Lung (tissue), 12 donors: ENCODE data around the gene PPP2R2C. TPM values are rescaled to one million over a fixed set of nuclear protein-coding genes. Genes with fewer than 3 reads are reported as not detected.

Experiments used
- ATAC-seq: fragments of 200-7000 bp; cut with Tn5 transposase; one replicate; pipeline ENCODE4 v1.9.1; 2020; ENCODE audit warnings: moderate number of reproducible peaks; ENCODE audit not compliant: insufficient read depth, low FRiP score
- DNase-seq, 3 donors: peaks; one replicate each; pipeline ENCODE4 v3.0.0-alpha.2; 2013 to 2017
- H3K27ac ChIP-seq, 2 donors: one replicate each; pipeline ENCODE4 v1.5.1; 2013; ENCODE audit warnings: mild to moderate bottlenecking in 2 of 2, moderate library complexity in 2 of 2, control low read depth in 1 of 2, inconsistent platforms in 1 of 2, low read depth in 1 of 2, low read length in 1 of 2
- H3K27me3 ChIP-seq, 3 donors: one replicate each; pipeline ENCODE4 v1.5.1; 2013; ENCODE audit warnings: low read length in 2 of 3; ENCODE audit not compliant: control insufficient read depth in 3 of 3, insufficient read depth in 3 of 3
- H3K36me3 ChIP-seq, 4 donors: one replicate each; pipeline ENCODE4 v1.5.1; 2013; ENCODE audit warnings: low read length in 4 of 4, mild to moderate bottlenecking in 1 of 4, moderate library complexity in 1 of 4; ENCODE audit not compliant: control insufficient read depth in 4 of 4, insufficient read depth in 4 of 4
- H3K4me1 ChIP-seq, 5 donors: one replicate each; pipeline ENCODE4 v1.5.1; 2013; ENCODE audit warnings: low read length in 5 of 5, mild to moderate bottlenecking in 2 of 5, moderate library complexity in 1 of 5; ENCODE audit not compliant: control insufficient read depth in 5 of 5, insufficient read depth in 5 of 5
- H3K4me3 ChIP-seq: one replicate; pipeline ENCODE4 v1.5.1; 2013; ENCODE audit warnings: mild to moderate bottlenecking, control low read depth, moderate library complexity
- H3K9ac ChIP-seq, 2 donors: one replicate each; pipeline ENCODE4 v1.5.1; 2013; ENCODE audit warnings: low read length in 2 of 2, control low read depth in 1 of 2; ENCODE audit not compliant: insufficient read depth in 1 of 2
- H3K9me3 ChIP-seq, 4 donors: one replicate each; pipeline ENCODE4 v1.5.1; 2013; ENCODE audit warnings: low read length in 3 of 4, mild to moderate bottlenecking in 1 of 4, moderate library complexity in 1 of 4; ENCODE audit not compliant: control insufficient read depth in 4 of 4, insufficient read depth in 3 of 4
- CTCF ChIP-seq: IDR thresholded peaks from 2 replicates; pipeline ENCODE4 v1.5.1; 2012; ENCODE audit warnings: mild to moderate bottlenecking; ENCODE audit errors: control extremely low read depth, extremely low read depth
- WGBS, 2 donors: extraction: QIAGEN DNeasy Blood & Tissue Kit; methylation state at CpG; one replicate each; pipeline ENCODE4 v1.1.7; 2013; 5-methylcytosine and 5-hydroxymethylcytosine counted together
- polyA plus RNA-seq, 2 donors: library from polyadenylated mRNA; stranded (reverse); fragments of 200-250 nt; gene quantifications; one replicate each; pipeline ENCODE4 v1.2.1, GENCODE V29; 2013
- total RNA-seq, 2 donors: library from RNA; depleted of rRNA in 1 of 2; stranded (reverse); fragments of >200 nt in 1 of 2; gene quantifications; one replicate each; pipeline ENCODE4 v1.2.1, GENCODE V29; 2014 to 2021
- donor health status: control.
- donor health status: control.
- donor health status: Bipolar disorder and iron deficiency.
- donor health status: healthy.
- donor health status: DM: yes; HTN: yes; CAD: no.

Gene PPP2R2C
- total and polyA plus RNA-seq, 4 donors: 0.03 to 0.57 (median 0.04) TPM

GRCh38 chr4:6391186-6391851, 81.1 kb downstream of the PPP2R2C start:
- Histone ChIP-seq H3K4me1 (peaks cover 0 to 3% (median 0%) of the 10 kb centered on the region in 5 donors), H3K4me3 (no peak overlapping the region), H3K27me3 (peaks cover 0 to 17% (median 4%) of the 10 kb centered on the region in 3 donors), H3K9ac (no peak overlapping the region), H3K36me3 (no peaks in the 10 kb centered on the region), H3K9me3 (peaks cover 0 to 2% (median 0%) of the 10 kb centered on the region in 4 donors), H3K27ac (no peak overlapping the region)
- ATAC-seq (no peak), DNase-seq (no peak)
- 64 to 75% methylated on average over 15 of the region's 15 CpGs for WGBS, 2 donors
- no peak for TF ChIP-seq CTCF

- no peak for TF ChIP-seq CTCF
- Histone ChIP-seq H3K27me3 (peaks cover 0 to 17% (median 4%) of the 10 kb centered on the region in 3 donors), H3K9ac (no peak overlapping the region), H3K4me3 (no peak overlapping the region), H3K9me3 (peaks cover 0 to 2% (median 0%) of the 10 kb centered on the region in 4 donors), H3K27ac (no peak overlapping the region), H3K4me1 (peaks cover 0 to 3% (median 0%) of the 10 kb centered on the region in 5 donors), H3K36me3 (no peaks in the 10 kb centered on the region)
- peak; percentile 14 to 47 (median 41) for DNase-seq
- ATAC-seq: no peak
- 21 to 24% methylated on average over 18 of the region's 18 CpGs for WGBS, 2 donors
Measured at GRCh38 chr4:6390356-6390755, 82.1 kb downstream of the PPP2R2C start.

GRCh38 chr4:6389142-6389825, 83.1 kb downstream of the PPP2R2C start:
- no peak overlapping the region for H3K27ac ChIP-seq
- H3K4me3 ChIP-seq: no peak overlapping the region
- no peak overlapping the region for H3K9ac ChIP-seq
- H3K9me3 ChIP-seq: peaks cover 0 to 2% (median 0%) of the 10 kb centered on the region in 4 donors
- H3K4me1 ChIP-seq: peaks cover 0 to 3% (median 0%) of the 10 kb centered on the region in 5 donors
- WGBS, 2 donors: 53 to 55% methylated on average over 19 of the region's 19 CpGs
- peaks cover 0 to 17% (median 4%) of the 10 kb centered on the region in 3 donors for H3K27me3 ChIP-seq
- H3K36me3 ChIP-seq: no peaks in the 10 kb centered on the region
- no peak for DNase-seq
- no peak for ATAC-seq
- TF ChIP-seq CTCF: no peak
